GM08714 (cell line): ENCODE data around the gene STX11.

Experiments used
- H3K4me3 ChIP-seq: fragments of 200-500 bp; sonication (Bioruptor generic); 2 replicates; pipeline ENCODE4 v1.5.1; 2014; ENCODE audit warnings: mild to moderate bottlenecking, low read length, inconsistent platforms
- ZNF274 ChIP-seq: IDR thresholded peaks from 2 replicates; pipeline ENCODE4 v1.6.1; 2012; ENCODE audit warnings: mild to moderate bottlenecking, low read depth, low read length

Gene STX11

DNA sequence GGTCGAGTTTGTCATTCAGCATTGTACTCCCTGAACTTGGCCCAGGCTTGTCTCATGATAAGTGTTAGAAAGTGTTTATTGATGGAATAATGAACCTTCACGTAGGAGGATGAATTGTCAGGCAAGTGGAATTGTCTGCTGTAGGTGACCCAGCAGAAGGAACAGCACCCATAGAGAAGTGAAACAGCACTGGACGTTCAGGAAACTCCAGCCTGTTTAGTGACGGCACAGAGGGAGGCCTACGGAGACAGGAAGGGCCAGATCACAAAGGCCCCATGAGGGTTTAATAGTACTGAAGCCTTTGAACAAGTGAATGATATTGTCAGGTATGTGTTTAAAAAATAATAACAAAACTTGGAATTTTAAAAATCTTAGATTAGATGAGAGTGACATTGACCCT lies 2.9 kb downstream of the STX11 start:
- H3K4me3 ChIP-seq, result peak overlapping the region; percentile 26; the same call in 1 of the 2 replicates
- TF ChIP-seq ZNF274, result no peak

- no peak for TF ChIP-seq ZNF274
- H3K4me3 ChIP-seq, result no peak overlapping the region
Measured at GRCh38 chr6:144153971-144154370, 3.7 kb downstream of the STX11 start.

- peak overlapping the region; percentile 22; the same call in 1 of the 2 replicates for H3K4me3 ChIP-seq
- TF ChIP-seq ZNF274, result no peak
Measured at GRCh38 chr6:144155529-144155928, 5.2 kb downstream of the STX11 start.

GRCh38 chr6:144156338-144156737 lies 6.0 kb downstream of the STX11 start:
- TF ChIP-seq ZNF274, result no peak
- peak overlapping the region; percentile 70; the same call in 1 of the 2 replicates for H3K4me3 ChIP-seq

- H3K4me3 ChIP-seq, result no peak overlapping the region
- no peak for TF ChIP-seq ZNF274
Measured at GRCh38 chr6:144156991-144157390, 6.7 kb downstream of the STX11 start.

GRCh38 chr6:144158133-144158532 lies 7.8 kb downstream of the STX11 start:
- H3K4me3 ChIP-seq, result no peak overlapping the region
- TF ChIP-seq ZNF274, result no peak

DNA sequence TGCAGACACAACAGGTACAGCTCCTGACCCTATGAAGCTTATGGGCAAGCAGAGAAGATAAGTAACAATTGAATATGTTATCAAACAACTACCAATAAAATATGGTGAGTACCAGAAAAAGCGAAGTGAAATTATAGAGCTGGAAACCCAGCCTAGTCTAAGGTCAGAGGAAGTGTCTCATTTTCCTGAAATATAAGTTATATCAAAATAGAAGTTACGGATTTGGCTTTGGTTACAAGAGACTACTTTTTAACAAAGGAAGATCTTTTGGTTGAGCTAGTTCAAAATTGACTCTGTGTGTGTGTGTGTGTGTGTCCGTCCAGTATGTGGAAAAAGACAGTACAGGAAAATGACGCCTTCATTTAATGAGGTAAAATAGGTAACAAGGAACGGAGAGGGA lies 8.9 kb downstream of the STX11 start:
- no peak for TF ChIP-seq ZNF274
- H3K4me3 ChIP-seq, result no peak overlapping the region

GRCh38 chr6:144159742-144160141 lies 9.4 kb downstream of the STX11 start:
- TF ChIP-seq ZNF274, result no peak
- no peak overlapping the region for H3K4me3 ChIP-seq

DNA sequence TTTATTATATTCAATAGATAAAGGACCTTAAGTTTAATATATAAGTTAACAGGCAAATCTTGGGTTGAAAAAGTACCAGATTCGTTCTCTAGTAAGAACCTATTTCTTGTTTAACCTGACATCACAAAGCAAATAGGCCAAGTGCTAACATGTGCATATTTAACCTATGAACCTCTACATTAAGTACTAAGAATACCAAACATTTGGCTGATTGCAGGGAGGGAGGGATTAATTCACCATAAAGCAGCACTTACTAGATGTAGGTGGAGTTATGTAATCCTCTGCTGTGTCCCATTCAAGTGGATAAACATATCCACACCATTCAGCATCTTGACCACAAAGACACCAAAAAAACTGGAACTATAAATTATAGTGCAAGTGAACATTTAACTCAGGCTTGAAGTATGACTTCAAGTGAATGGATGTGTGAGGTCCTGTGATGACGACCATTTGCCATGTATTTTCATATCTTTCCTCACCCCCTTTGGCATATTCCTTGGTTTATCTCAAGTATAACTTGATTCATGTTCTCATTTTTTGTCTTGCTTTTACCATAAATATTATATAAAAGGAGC lies 10.2 kb downstream of the STX11 start:
- TF ChIP-seq ZNF274, result no peak
- no peak overlapping the region for H3K4me3 ChIP-seq

- TF ChIP-seq ZNF274, result no peak
- no peak overlapping the region for H3K4me3 ChIP-seq
Measured at GRCh38 chr6:144161975-144162374, 11.7 kb downstream of the STX11 start.

DNA sequence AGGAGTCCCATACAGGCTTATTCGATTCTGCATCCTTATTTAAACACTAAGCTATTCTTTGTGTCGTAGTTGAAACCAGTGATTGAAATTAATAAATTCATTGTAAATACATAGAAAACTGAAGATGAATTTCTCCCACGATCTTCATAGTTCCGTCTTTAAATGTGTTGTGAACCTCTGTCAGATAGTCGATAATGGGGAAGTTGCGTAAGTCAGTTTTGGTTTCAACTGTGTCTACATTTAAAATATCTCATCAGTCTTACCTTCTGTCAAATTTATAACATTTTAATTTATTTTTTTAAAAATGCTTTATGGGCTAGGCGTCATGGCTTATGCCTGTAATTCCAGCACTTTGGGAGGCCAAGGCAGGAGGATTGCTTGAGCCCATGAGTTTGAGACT lies 12.7 kb downstream of the STX11 start:
- H3K4me3 ChIP-seq, result peak overlapping the region; percentile 48; the same call in 1 of the 2 replicates
- TF ChIP-seq ZNF274, result no peak

- no peak overlapping the region for H3K4me3 ChIP-seq
- no peak for TF ChIP-seq ZNF274
Measured at GRCh38 chr6:144165784-144166183, 15.5 kb downstream of the STX11 start.

DNA sequence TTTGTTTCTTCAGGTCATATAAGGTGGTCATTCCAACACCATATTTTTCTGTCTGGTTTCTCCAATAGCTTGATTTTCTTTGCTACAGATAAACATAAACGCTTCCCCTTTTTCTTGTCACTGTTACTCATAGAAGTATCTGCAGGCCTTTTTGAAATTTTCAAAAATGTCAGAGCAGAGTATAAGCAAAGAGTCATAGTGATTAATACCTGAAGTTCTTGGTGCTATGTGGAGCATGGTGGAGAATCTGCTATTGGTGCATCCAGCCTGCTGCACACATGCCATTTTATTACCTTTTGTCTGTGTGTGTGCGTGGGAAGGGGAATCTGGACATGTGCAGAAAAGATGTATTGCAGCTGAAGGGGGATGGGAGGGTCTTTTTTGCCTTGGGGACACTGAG lies 19.7 kb downstream of the STX11 start:
- no peak for TF ChIP-seq ZNF274

GRCh38 chr6:144171406-144171805 lies 21.1 kb downstream of the STX11 start:
- H3K4me3 ChIP-seq, result no peak overlapping the region
- TF ChIP-seq ZNF274, result no peak

More for the DNA sequence above, 19.7 kb downstream of the STX11 start:
- H3K4me3 ChIP-seq, result no peak overlapping the region

- TF ChIP-seq ZNF274, result no peak
- H3K4me3 ChIP-seq, result no peak overlapping the region
Measured at GRCh38 chr6:144174006-144174405, 23.7 kb downstream of the STX11 start.

- no peak overlapping the region for H3K4me3 ChIP-seq
Measured at GRCh38 chr6:144176043-144176442, 25.7 kb downstream of the STX11 start.

More at GRCh38 chr6:144176043-144176442, 25.7 kb downstream of the STX11 start:
- no peak for TF ChIP-seq ZNF274
